A204.1 (cell line): ENCODE data around the gene IFNL1.
"Not testable (repeated sequence)": the region's sequence is repeated elsewhere in the genome, so short reads cannot be mapped to it uniquely, and the experiment has no call there.

Source experiments
- FAIRE-seq: peaks from 2 replicates; lab custom pipeline; 2012; peaks lifted over from hg19 to GRCh38; lab: Jason Lieb, UNC

The IFNL1 gene

GRCh38 chr19:39296055-39296645, at the start of gene IFNL1:
TSS of gene IFNL1 (plus strand) at chr19:39296407. CDS start at chr19:39296422, 15 bp downstream.
- no peak for FAIRE-seq

GRCh38 chr19:39246951-39247669, 49.1 kb upstream of the IFNL1 start:
- FAIRE-seq, result no peak

- FAIRE-seq, result no peak
Measured at GRCh38 chr19:39247701-39248664, 48.2 kb upstream of the IFNL1 start.

- FAIRE-seq, result no peak
Measured at GRCh38 chr19:39248806-39249205, 47.4 kb upstream of the IFNL1 start, which contains the start of gene IFNL4. TSS of gene IFNL4 (minus strand) at chr19:39248856.

GRCh38 chr19:39251081-39251480, 45.1 kb upstream of the IFNL1 start:
- no peak for FAIRE-seq

GRCh38 chr19:39251846-39252245, 44.4 kb upstream of the IFNL1 start:
- no peak for FAIRE-seq

- FAIRE-seq, result no peak
Measured at GRCh38 chr19:39252458-39252857, 43.7 kb upstream of the IFNL1 start.

- FAIRE-seq, result no peak
Measured at GRCh38 chr19:39253374-39254149, 42.6 kb upstream of the IFNL1 start.

GRCh38 chr19:39254531-39255345, 41.5 kb upstream of the IFNL1 start:
- FAIRE-seq, result no peak

- FAIRE-seq, result no peak
Measured at GRCh38 chr19:39257227-39257626, 39.0 kb upstream of the IFNL1 start.

- FAIRE-seq, result no peak
Measured at GRCh38 chr19:39261704-39262103, 34.5 kb upstream of the IFNL1 start.

- FAIRE-seq, result no peak
Measured at GRCh38 chr19:39262496-39262895, 33.7 kb upstream of the IFNL1 start.

GRCh38 chr19:39263912-39264305, 32.3 kb upstream of the IFNL1 start:
- no peak for FAIRE-seq

GRCh38 chr19:39264306-39265290, 31.6 kb upstream of the IFNL1 start:
- FAIRE-seq, result no peak

GRCh38 chr19:39265321-39265916, 30.8 kb upstream of the IFNL1 start:
- no peak for FAIRE-seq

GRCh38 chr19:39268085-39268484, 28.1 kb upstream of the IFNL1 start, which contains the start of gene IFNL2:
TSS of gene IFNL2 (plus strand) at chr19:39268396. CDS start at chr19:39268569, 173 bp downstream.
- FAIRE-seq, result not testable (repeated sequence)

- FAIRE-seq, result not testable (repeated sequence)
Measured at GRCh38 chr19:39268531-39269223, 27.5 kb upstream of the IFNL1 start.

- not testable (repeated sequence) for FAIRE-seq
Measured at GRCh38 chr19:39269369-39269768, 26.8 kb upstream of the IFNL1 start.
